DOHH2 (cell line): ENCODE data around the gene CUEDC1.
"Not testable (repeated sequence)": the region's sequence is repeated elsewhere in the genome, so short reads cannot be mapped to it uniquely, and the experiment has no call there.

Source experiments
- H3F3A ChIP-seq: fragments of 200-600 bp; sonication (generic), shearing (Covaris generic); 2 replicates; pipeline ENCODE4 v1.6.0; 2016; ENCODE audit warnings: antibody characterized with exemption, mild to moderate bottlenecking; ENCODE audit not compliant: control insufficient read depth, insufficient read depth
- H3K27ac ChIP-seq: fragments of 200-600 bp; sonication (generic); 2 replicates; pipeline ENCODE4 v1.5.1; 2014; ENCODE audit warnings: low read depth, mild to moderate bottlenecking, low read length, moderate library complexity
- H3K27me3 ChIP-seq: fragments of 200-600 bp; sonication (generic); 2 replicates; pipeline ENCODE4 v1.6.1; 2014; ENCODE audit warnings: mild to moderate bottlenecking, low read length, mixed read lengths; ENCODE audit not compliant: control insufficient read depth
- H3K36me3 ChIP-seq: fragments of 200-600 bp; sonication (generic); 2 replicates; pipeline ENCODE4 v1.6.1; 2014; ENCODE audit warnings: mild to moderate bottlenecking, low read length, moderate library complexity, mixed read lengths; ENCODE audit not compliant: control insufficient read depth
- H3K4me1 ChIP-seq: fragments of 200-600 bp; sonication (generic); 2 replicates; pipeline ENCODE4 v1.6.1; 2014; ENCODE audit warnings: mild to moderate bottlenecking, low read length, mixed read lengths; ENCODE audit not compliant: control insufficient read depth
- H3K4me2 ChIP-seq: fragments of 200-600 bp; sonication (generic); 2 replicates; pipeline ENCODE4 v1.6.0; 2014; ENCODE audit warnings: mild to moderate bottlenecking, low read length, moderate library complexity
- H3K4me3 ChIP-seq: fragments of 200-600 bp; sonication (generic); 2 replicates; pipeline ENCODE4 v1.5.1; 2014; ENCODE audit warnings: mild to moderate bottlenecking, low read length, mixed read lengths
- H3K79me2 ChIP-seq: fragments of 200-600 bp; sonication (generic); 2 replicates; pipeline ENCODE4 v1.6.1; 2014; ENCODE audit warnings: mild to moderate bottlenecking, low read length, mixed read lengths; ENCODE audit not compliant: control insufficient read depth
- H3K9me2 ChIP-seq: fragments of 200-600 bp; sonication (generic); replicated peaks from 2 replicates; pipeline ENCODE4 v1.6.1; 2014; ENCODE audit warnings: mild to moderate bottlenecking, low read length, mixed read lengths; ENCODE audit not compliant: control insufficient read depth
- H3K9me3 ChIP-seq: fragments of 200-600 bp; sonication (generic); 2 replicates; pipeline ENCODE4 v1.6.1; 2014; ENCODE audit warnings: antibody characterized with exemption, low read length, mixed read lengths; ENCODE audit not compliant: control insufficient read depth, insufficient read depth
- H4K20me1 ChIP-seq: fragments of 200-600 bp; sonication (generic); 2 replicates; pipeline ENCODE4 v1.6.0; 2014; ENCODE audit warnings: low read depth, mild to moderate bottlenecking, antibody characterized with exemption, low read length, moderate library complexity; ENCODE audit not compliant: control insufficient read depth, insufficient read depth
- CTCF ChIP-seq: fragments of 200-600 bp; sonication (generic); IDR thresholded peaks from one replicate; pipeline ENCODE4 v1.5.1; 2014; ENCODE audit warnings: antibody characterized with exemption, mild to moderate bottlenecking, low read depth, low read length; ENCODE audit not compliant: poor library complexity, severe bottlenecking
- EZH2phosphoT487 ChIP-seq: fragments of 200-600 bp; sonication (generic); IDR thresholded peaks from 2 replicates; pipeline ENCODE4 v1.6.1; 2017; ENCODE audit warnings: borderline replicate concordance, mild to moderate bottlenecking, antibody characterized with exemption, low read length, moderate library complexity, mixed read lengths

CUEDC1 gene

GRCh38 chr17:57924677-57925076 is 30.5 kb downstream of the CUEDC1 start:
- no peaks in the 10 kb centered on the region for H3K36me3 ChIP-seq
- TF ChIP-seq CTCF (no peak), EZH2phosphoT487 (no peak)
- H4K20me1 ChIP-seq, result no peaks in the 10 kb centered on the region; the same call in 1 of the 2 replicates
- H3K9me3 ChIP-seq, result no peaks in the 10 kb centered on the region
- H3K79me2 ChIP-seq, result no peaks in the 10 kb centered on the region
- H3K4me1 ChIP-seq, result peaks cover 5% of the 10 kb centered on the region; the same call in 1 of the 2 replicates
- no peaks in the 10 kb centered on the region for H3K9me2 ChIP-seq
- no peak overlapping the region for H3K4me3 ChIP-seq
- H3F3A ChIP-seq, result no peaks in the 10 kb centered on the region
- no peak overlapping the region for H3K27ac ChIP-seq
- H3K27me3 ChIP-seq, result peaks cover 47% of the 10 kb centered on the region
- no peak overlapping the region for H3K4me2 ChIP-seq

- Histone ChIP-seq H3K79me2 (no peaks in the 10 kb centered on the region), H3K4me1 (peaks cover 5% of the 10 kb centered on the region; the same call in 1 of the 2 replicates), H3K27ac (no peak overlapping the region), H3K27me3 (peaks cover 35% of the 10 kb centered on the region), H3K4me3 (no peak overlapping the region), H3F3A (no peaks in the 10 kb centered on the region), H3K9me2 (no peaks in the 10 kb centered on the region), H4K20me1 (no peaks in the 10 kb centered on the region; the same call in 1 of the 2 replicates), H3K9me3 (no peaks in the 10 kb centered on the region), H3K4me2 (no peak overlapping the region), H3K36me3 (no peaks in the 10 kb centered on the region)
- no peak for TF ChIP-seq CTCF
- no peak for TF ChIP-seq EZH2phosphoT487
Measured at GRCh38 chr17:57923182-57923872, 31.9 kb downstream of the CUEDC1 start.

- not testable (repeated sequence) for H3K4me3 ChIP-seq, H3K4me2 ChIP-seq, H3K4me1 ChIP-seq, H3K27ac ChIP-seq, H4K20me1 ChIP-seq, H3K79me2 ChIP-seq, H3K36me3 ChIP-seq, H3F3A ChIP-seq, H3K9me3 ChIP-seq, H3K9me2 ChIP-seq
- peaks cover 32% of the 10 kb centered on the region for H3K27me3 ChIP-seq
Measured at GRCh38 chr17:57922745-57923144, 32.5 kb downstream of the CUEDC1 start.

GRCh38 chr17:57920916-57921703 is 34.1 kb downstream of the CUEDC1 start:
- Histone ChIP-seq H3K27me3 (peaks cover 24% of the 10 kb centered on the region), H3K4me3 (no peak overlapping the region), H3K36me3 (no peaks in the 10 kb centered on the region), H3F3A (no peaks in the 10 kb centered on the region), H4K20me1 (no peaks in the 10 kb centered on the region), H3K9me2 (no peaks in the 10 kb centered on the region), H3K79me2 (no peaks in the 10 kb centered on the region), H3K4me1 (no peaks in the 10 kb centered on the region), H3K27ac (no peak overlapping the region), H3K9me3 (no peaks in the 10 kb centered on the region), H3K4me2 (no peak overlapping the region)
- TF ChIP-seq EZH2phosphoT487 (no peak), CTCF (no peak)
